IPS-15b (cell line): ENCODE results near the gene FTL.
"Not testable (repeated sequence)": the region's sequence is repeated elsewhere in the genome, so short reads cannot be mapped to it uniquely, and the experiment has no call there.

Experiments
- H3K27me3 ChIP-seq: one replicate; pipeline ENCODE4 v1.6.1; 2013; ENCODE audit warnings: low read length; ENCODE audit not compliant: control insufficient read depth, insufficient read depth
- H3K36me3 ChIP-seq: one replicate; pipeline ENCODE4 v1.6.1; 2013; ENCODE audit warnings: low read length; ENCODE audit not compliant: control insufficient read depth, insufficient read depth
- H3K4me1 ChIP-seq: one replicate; pipeline ENCODE4 v1.6.1; 2013; ENCODE audit warnings: mild to moderate bottlenecking, low read length; ENCODE audit not compliant: control insufficient read depth, insufficient read depth
- H3K4me3 ChIP-seq: one replicate; pipeline ENCODE4 v1.5.1; 2013; ENCODE audit warnings: low read depth, low read length
- H3K9ac ChIP-seq: one replicate; pipeline ENCODE4 v1.6.1; 2013; ENCODE audit warnings: low read depth, mild to moderate bottlenecking, low read length
- H3K9me3 ChIP-seq: one replicate; pipeline ENCODE4 v1.6.1; 2013; ENCODE audit warnings: mild to moderate bottlenecking, low read length; ENCODE audit not compliant: control insufficient read depth, insufficient read depth

FTL gene

GRCh38 chr19:48965040-48965805, at the start of gene FTL:
Gene FTL, plus strand, starts transcription at chr19:48965309. Its CDS starts 199 bp downstream, at chr19:48965508.
- peak within 1 kb of the TSS; percentile 97 for H3K9ac ChIP-seq
- H3K4me3 ChIP-seq: peak within 1 kb of the TSS; percentile 94
- peaks cover 20% of the 10 kb centered on the region for H3K36me3 ChIP-seq
- peaks cover 12% of the 10 kb centered on the region for H3K4me1 ChIP-seq
- no peaks in the 10 kb centered on the region for H3K27me3 ChIP-seq
- H3K9me3 ChIP-seq: no peaks in the 10 kb centered on the region

- Histone ChIP-seq H3K9me3 (no peaks in the 10 kb centered on the region), H3K9ac (no peak overlapping the region), H3K4me1 (no peaks in the 10 kb centered on the region), H3K36me3 (peaks cover 57% of the 10 kb centered on the region), H3K27me3 (no peaks in the 10 kb centered on the region), H3K4me3 (no peak overlapping the region)
Observed at GRCh38 chr19:48915757-48916156, 49.4 kb upstream of the FTL start.

- no peaks in the 10 kb centered on the region for H3K4me1 ChIP-seq
- H3K9me3 ChIP-seq: no peaks in the 10 kb centered on the region
- peaks cover 56% of the 10 kb centered on the region for H3K36me3 ChIP-seq
- H3K27me3 ChIP-seq: no peaks in the 10 kb centered on the region
- no peak overlapping the region for H3K4me3 ChIP-seq
- H3K9ac ChIP-seq: no peak overlapping the region
Observed at GRCh38 chr19:48918071-48918470, 47.0 kb upstream of the FTL start.

- Histone ChIP-seq H3K9ac (no peak overlapping the region), H3K4me1 (no peaks in the 10 kb centered on the region), H3K4me3 (no peak overlapping the region), H3K27me3 (no peaks in the 10 kb centered on the region), H3K36me3 (peaks cover 49% of the 10 kb centered on the region), H3K9me3 (no peaks in the 10 kb centered on the region)
Observed at GRCh38 chr19:48918801-48919247, 46.3 kb upstream of the FTL start.

GRCh38 chr19:48919271-48919670, 45.8 kb upstream of the FTL start:
- peaks cover 46% of the 10 kb centered on the region for H3K36me3 ChIP-seq
- not testable (repeated sequence) for H3K4me3 ChIP-seq, H3K9me3 ChIP-seq, H3K4me1 ChIP-seq, H3K27me3 ChIP-seq, H3K9ac ChIP-seq

- H3K9ac ChIP-seq: no peak overlapping the region
- H3K36me3 ChIP-seq: peaks cover 38% of the 10 kb centered on the region
Observed at GRCh38 chr19:48920949-48921348, 44.2 kb upstream of the FTL start.

GRCh38 chr19:48921721-48922500, 43.2 kb upstream of the FTL start:
- H3K9me3 ChIP-seq: no peaks in the 10 kb centered on the region
- H3K9ac ChIP-seq: no peak overlapping the region
- H3K36me3 ChIP-seq: peaks cover 38% of the 10 kb centered on the region
- no peaks in the 10 kb centered on the region for H3K4me1 ChIP-seq
- H3K4me3 ChIP-seq: no peak overlapping the region
- no peaks in the 10 kb centered on the region for H3K27me3 ChIP-seq

More at GRCh38 chr19:48920949-48921348, 44.2 kb upstream of the FTL start:
- no peaks in the 10 kb centered on the region for H3K27me3 ChIP-seq
- no peaks in the 10 kb centered on the region for H3K9me3 ChIP-seq
- no peaks in the 10 kb centered on the region for H3K4me1 ChIP-seq
- no peak overlapping the region for H3K4me3 ChIP-seq

- H3K4me3 ChIP-seq: no peak overlapping the region
- H3K36me3 ChIP-seq: peaks cover 36% of the 10 kb centered on the region
- no peaks in the 10 kb centered on the region for H3K9me3 ChIP-seq
- H3K9ac ChIP-seq: no peak overlapping the region
- H3K4me1 ChIP-seq: no peaks in the 10 kb centered on the region
- no peaks in the 10 kb centered on the region for H3K27me3 ChIP-seq
Observed at GRCh38 chr19:48922548-48923490, 42.3 kb upstream of the FTL start.

GRCh38 chr19:48925240-48925843, 39.8 kb upstream of the FTL start:
- Histone ChIP-seq H3K36me3 (peaks cover 17% of the 10 kb centered on the region), H3K9ac (no peak overlapping the region), H3K27me3 (no peaks in the 10 kb centered on the region), H3K4me1 (no peaks in the 10 kb centered on the region), H3K4me3 (no peak overlapping the region), H3K9me3 (no peaks in the 10 kb centered on the region)

- not testable (repeated sequence) for H3K9ac ChIP-seq, H3K4me3 ChIP-seq, H3K4me1 ChIP-seq, H3K9me3 ChIP-seq, H3K27me3 ChIP-seq
- H3K36me3 ChIP-seq: peaks cover 15% of the 10 kb centered on the region
Observed at GRCh38 chr19:48925890-48926289, 39.2 kb upstream of the FTL start.

GRCh38 chr19:48926909-48927308, 38.2 kb upstream of the FTL start:
- Histone ChIP-seq H3K4me1 (no peaks in the 10 kb centered on the region), H3K4me3 (no peak overlapping the region), H3K36me3 (peaks cover 7% of the 10 kb centered on the region), H3K9ac (no peak overlapping the region), H3K27me3 (peaks cover 4% of the 10 kb centered on the region), H3K9me3 (no peaks in the 10 kb centered on the region)
